GM21619 (cell line): ENCODE results near the gene EVI5.

Source experiments
- ATAC-seq: cut with Tn5 transposase; IDR thresholded peaks from one replicate; pipeline ENCODE4 v1.9.1; 2021; ENCODE audit not compliant: unreplicated experiment

Gene EVI5

GRCh38 chr1:92784639-92785500 is at the start of gene EVI5:
Gene EVI5 (minus strand): TSS chr1:92785108. CDS start chr1:92736546, 48,562 bp downstream.
- ATAC-seq: peak; percentile 88

- ATAC-seq: no peak
Observed at GRCh38 chr1:92834617-92835016, 49.7 kb upstream of the EVI5 start.

- ATAC-seq: no peak
Observed at GRCh38 chr1:92833840-92834239, 48.9 kb upstream of the EVI5 start.

GRCh38 chr1:92832537-92833114 is 47.7 kb upstream of the EVI5 start:
- no peak for ATAC-seq

- ATAC-seq: peak; percentile 95
Observed at GRCh38 chr1:92831762-92832536, 47.0 kb upstream of the EVI5 start, which contains the start of gene RPL5. Gene RPL5 (plus strand): TSS chr1:92832040. CDS start chr1:92832115, 75 bp downstream.

GRCh38 chr1:92831368-92831761 is 46.5 kb upstream of the EVI5 start:
- ATAC-seq: no peak

GRCh38 chr1:92826792-92827191 is 41.9 kb upstream of the EVI5 start:
- ATAC-seq: no peak

- no peak for ATAC-seq
Observed at GRCh38 chr1:92822879-92823278, 38.0 kb upstream of the EVI5 start.

GRCh38 chr1:92820551-92820950 is 35.6 kb upstream of the EVI5 start:
- ATAC-seq: no peak

- ATAC-seq: no peak
Observed at GRCh38 chr1:92820024-92820423, 35.1 kb upstream of the EVI5 start.

- ATAC-seq: peak; percentile 81
Observed at GRCh38 chr1:92817986-92818764, 33.3 kb upstream of the EVI5 start.

- no peak for ATAC-seq
Observed at GRCh38 chr1:92817137-92817697, 32.3 kb upstream of the EVI5 start.

GRCh38 chr1:92816732-92817131 is 31.8 kb upstream of the EVI5 start:
- ATAC-seq: no peak

GRCh38 chr1:92808381-92808780 is 23.5 kb upstream of the EVI5 start:
- ATAC-seq: no peak

- no peak for ATAC-seq
Observed at GRCh38 chr1:92805216-92805615, 20.3 kb upstream of the EVI5 start.

GRCh38 chr1:92804721-92805201 is 19.9 kb upstream of the EVI5 start:
- no peak for ATAC-seq

- ATAC-seq: no peak
Observed at GRCh38 chr1:92803140-92803887, 18.4 kb upstream of the EVI5 start.

GRCh38 chr1:92797961-92798360 is 13.1 kb upstream of the EVI5 start:
- ATAC-seq: no peak

GRCh38 chr1:92797297-92797696 is 12.4 kb upstream of the EVI5 start:
- no peak for ATAC-seq

GRCh38 chr1:92795166-92795565 is 10.3 kb upstream of the EVI5 start:
- ATAC-seq: no peak
